GM19099 (cell line): ENCODE data around the gene DDX39B.

Experiments used
- POLR2A ChIP-seq: IDR thresholded peaks from 3 replicates; pipeline ENCODE4 v1.6.1; 2011; ENCODE audit warnings: low read depth; ENCODE audit not compliant: insufficient read length; ENCODE audit errors: extremely low read depth

The DDX39B gene

DNA sequence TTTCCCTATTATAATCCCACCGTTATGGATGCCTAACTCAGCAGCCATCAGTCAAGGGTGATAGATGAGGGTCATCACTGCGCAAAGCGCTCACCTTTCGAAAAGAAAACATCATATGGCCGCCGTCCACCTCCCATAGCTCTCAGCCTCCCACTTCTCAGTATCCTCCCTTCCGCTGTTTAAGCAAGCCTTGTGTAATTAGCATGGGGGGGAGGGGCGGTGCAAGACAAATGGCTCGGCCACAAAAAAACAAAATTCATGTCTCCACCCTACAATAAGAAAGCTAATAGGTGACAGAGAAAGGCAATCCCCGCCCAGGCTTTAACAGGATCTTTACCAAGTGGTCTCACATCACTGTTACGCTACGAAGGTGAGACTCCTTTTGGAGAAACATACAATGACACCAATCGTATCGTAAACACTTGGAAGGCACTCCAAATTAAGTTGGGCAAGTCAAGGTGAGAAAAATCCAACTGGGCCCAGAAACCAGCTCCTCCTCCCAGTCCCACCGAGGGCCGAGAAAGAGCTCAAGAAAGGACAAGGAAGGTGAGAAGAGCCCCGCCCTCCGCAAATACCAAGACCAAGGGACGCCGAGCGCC is 645 bp downstream of the DDX39B start:
- no peak for TF ChIP-seq POLR2A

DNA sequence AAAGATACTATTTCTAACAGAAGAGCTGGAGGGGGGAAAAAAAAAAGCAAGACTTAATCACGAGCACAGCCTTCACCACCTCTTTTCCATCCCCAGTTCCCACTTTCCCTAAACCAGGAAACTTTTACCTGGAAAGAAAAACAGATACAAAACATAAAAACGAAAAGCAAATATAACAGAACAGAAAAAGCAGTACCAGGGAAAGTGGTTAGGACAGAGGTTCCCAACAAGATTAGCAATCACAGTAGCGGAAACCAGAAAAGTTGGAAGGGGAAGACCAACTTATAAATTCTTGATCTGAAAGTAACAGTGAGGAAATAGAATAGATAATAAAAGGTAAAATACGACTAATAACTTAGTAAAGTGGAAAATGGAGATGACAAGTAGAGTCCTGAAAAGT is 1.2 kb downstream of the DDX39B start:
- TF ChIP-seq POLR2A = no peak

DNA sequence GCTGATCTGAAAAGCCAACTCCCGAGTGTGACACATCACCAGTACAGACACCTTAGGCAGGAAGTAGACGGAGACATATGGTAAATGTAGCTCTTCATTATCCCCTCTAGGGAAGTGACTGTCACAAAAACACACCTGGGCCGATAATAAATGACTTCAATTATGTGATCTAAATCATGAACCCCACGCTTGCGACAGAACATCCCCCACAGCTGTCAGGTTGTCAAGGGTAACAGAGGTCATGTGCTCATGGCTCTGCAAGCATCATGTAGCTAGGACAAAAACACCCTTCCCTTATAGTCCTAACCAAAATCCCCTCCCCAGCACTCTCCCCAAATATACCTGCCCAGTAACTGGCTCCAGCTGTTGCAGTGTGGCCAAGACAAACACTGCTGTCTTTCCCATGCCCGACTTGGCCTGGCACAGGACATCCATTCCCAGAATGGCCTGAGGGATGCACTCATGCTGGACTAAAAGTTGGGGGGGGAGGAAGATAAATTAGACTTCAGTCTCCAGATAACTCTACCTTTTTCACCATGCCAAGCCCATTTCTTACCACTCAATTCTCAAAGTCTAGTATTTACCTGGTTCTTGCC is 2.9 kb downstream of the DDX39B start:
- no peak for TF ChIP-seq POLR2A

DNA sequence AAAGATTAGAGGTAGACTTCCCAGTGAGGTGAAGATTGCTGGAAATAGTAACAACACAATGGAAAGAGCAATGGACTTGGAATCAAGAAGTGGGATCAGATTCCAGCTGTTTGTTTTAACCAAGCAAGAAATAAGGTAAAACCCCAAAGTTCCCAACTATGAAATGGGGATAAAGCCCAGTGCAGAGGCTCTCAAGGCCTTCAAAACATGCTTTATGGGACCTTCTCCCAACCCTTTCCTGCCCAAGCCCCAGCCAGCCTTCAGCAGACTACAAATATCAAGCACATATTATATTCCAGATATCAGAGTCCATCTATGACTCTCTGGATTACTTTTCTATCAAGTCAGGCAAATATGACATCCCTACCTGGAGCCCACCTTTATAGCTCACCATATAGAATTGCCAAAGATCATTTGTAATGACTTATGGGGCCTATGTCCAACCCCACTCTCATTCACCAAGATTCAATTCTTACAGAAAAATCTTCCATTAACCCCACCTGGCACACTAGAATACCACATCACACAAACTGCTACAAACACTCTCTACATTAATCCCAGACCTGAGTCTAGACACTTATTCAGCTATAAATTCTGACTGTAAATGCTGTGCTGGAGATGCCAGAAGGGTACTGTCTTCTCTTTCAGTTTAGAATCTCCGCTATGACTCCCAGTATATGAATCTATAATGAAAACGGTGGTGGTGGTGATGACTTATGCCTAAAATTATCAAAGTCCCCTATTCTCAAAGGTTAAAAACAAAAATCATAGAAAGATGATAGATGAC is 6.1 kb downstream of the DDX39B start:
- TF ChIP-seq POLR2A = no peak

DNA sequence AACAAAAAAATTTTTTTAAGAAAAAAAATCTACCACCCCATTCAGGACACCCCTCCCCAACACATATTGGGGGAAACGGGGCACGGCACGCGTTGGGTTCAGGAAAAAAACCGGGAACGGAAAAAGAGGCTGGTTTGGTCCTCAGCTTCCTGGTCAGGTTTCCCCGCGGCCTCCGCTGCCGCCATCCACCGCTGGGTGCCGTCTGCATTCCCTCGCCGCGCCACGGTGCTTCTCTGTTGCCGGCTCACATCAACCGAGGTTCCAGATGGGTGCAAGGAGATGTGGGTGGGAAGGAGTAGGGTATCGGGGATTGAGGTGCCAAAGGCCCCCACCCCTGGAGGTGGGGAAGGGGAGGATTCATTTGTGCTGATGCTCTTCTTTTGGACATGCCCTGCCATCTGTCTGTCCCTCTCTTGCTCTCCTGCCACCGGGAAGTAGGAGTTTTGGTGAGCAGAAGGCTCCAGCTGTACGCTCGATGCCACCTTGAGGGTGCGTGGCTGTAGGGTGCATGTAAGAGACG is 7.2 kb downstream of the DDX39B start:
- no peak for TF ChIP-seq POLR2A

DNA sequence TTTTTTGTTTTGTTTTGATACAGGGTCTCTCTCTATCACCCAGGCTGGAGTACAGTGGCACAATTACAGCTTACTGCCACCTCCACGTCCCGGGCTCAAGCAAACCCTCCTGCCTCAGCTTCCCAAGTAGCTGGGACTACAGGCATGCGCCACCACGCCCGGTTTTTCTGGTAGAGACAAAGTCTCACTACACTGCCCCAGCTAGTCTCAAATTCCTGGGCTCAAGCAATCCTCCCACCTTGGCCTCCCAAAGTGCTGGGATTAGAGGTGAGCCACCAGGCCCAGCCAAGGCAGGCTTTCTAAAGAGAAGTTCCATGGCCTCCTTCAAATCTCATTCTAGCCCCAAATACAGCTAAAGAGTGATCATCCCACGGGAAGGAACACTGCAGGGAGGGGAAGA is 7.8 kb downstream of the DDX39B start:
- TF ChIP-seq POLR2A = no peak

DNA sequence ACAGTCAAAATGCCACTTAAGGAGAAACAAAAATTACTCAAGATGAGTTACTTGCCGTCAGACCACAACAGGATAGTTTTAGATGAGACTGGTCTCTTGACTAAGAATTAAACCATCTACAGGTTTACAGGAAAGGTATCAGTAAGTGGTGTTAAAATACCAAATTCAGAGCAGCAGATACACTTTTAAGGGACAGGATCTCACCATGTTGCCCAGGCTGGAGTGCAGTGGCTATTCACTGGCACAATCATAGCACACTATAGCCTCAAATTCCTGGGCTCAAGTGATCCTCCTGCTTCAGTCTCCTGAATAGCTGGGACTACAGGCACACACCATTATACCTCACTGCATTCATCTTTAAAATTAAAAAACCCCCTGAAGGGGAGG is 8.4 kb downstream of the DDX39B start:
- TF ChIP-seq POLR2A = no peak

DNA sequence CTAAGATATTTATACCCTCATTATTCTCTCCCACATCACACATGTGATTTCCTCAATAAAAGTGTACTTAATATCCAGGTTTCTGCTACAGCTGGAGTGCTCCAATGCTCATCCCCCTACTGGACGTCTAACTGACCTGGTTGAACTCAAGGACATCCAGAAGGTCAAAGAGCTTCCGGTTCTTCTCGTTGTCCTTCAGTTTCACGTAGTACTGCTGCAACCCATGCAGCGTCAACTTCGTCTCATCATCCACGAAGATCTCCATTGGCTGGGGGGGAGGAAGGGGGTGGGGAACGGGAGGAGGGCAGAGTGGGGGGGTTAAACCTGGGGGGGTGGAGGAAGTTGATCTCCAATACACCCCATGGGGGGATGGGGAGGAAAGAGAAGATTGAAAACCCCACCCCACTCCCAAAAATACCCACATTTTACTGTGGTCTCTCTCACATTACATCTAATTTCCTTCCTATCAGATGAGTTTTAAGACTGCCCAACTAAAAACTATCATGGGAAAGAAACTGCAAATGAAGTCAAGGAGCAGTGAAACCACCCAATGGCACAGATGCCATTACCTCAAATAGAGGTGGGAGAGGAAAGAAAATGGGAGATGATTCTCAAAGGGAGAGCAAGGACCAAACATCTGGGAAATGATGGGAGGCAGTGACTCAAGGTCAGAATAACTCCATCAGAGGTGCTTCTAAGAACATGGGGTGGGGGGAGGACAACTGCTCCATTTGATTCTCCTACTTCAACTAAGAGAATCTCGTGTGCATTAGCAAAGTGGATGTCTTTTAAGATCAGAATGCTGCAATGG is 9.0 kb downstream of the DDX39B start:
- no peak for TF ChIP-seq POLR2A

DNA sequence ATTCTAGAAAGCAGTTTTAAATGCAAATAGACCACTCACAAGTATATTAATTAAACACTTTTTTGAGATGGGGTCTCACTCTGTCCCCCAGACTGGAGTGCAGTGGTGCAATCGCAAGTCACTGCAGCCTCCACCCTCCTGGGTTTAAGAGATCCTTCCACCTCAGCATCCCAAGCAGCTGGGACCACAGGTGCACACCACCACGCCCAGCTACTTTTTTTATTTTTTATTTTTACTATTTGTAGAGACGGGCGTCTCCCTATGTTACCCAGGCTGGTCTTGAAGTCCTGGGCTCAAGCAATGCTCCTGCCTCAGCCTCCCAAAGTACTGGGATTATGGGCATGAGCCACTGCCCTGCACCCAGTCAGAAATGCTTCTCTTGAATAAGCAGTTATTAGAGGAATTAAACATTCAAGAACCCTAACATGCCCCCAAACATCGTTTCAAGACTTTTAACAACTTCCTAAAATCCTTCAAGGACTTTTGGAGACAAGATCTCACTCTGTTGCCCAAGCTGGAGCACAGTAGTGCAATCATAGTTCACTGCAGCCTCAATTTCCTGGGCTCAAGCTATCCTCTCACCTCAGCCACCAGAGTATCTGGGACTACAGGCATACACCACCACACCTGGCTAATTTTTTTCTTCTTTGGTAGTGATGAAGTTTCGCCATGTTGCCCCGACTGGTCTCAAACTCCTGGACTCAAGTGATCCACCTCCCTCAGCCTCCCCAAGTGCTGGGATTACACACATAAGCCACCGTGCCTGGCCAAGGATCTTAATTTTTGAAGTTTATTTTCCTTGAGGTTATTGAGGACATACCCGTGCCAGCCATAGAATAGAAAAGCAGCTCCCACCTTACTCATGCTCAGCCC is 9.8 kb downstream of the DDX39B start:
- TF ChIP-seq POLR2A = no peak

DNA sequence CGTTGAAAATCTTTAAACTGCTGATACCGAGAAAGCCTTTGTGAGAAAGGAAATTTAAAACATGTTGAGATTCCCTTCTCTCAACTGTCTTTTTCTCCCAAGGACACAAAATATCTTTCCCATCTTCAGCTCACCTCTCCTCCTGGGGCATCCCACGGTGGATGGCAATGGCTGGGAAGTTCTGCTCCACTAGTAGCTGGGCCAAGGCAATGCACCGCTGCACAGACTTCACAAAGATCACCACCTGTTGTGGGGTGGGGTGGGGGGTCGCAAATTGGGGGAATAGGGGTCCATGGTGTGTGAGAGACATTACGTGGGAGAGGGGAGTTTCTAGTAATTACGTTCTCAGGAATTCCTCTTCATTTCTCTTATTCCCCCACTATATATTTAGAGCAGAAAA is 10.6 kb downstream of the DDX39B start:
- TF ChIP-seq POLR2A = no peak

DNA sequence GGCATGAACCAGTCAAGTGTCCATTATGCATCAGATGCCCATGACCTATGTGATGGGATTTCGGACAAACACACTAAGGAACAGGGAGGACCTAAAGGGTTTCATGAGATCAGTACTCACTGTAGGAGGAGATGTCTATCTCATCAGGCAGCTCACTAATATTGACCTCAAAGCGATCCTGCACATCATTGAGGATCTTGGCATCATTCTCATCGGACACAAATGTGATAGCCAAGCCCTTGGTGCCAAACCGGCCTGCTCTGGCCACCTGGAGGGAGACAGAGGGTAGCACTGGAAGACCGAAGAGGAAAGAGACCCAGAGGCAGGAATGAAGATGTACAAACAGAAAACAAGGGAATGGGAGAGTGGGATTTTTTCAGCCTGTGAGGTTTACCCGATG is 11.1 kb downstream of the DDX39B start:
- no peak for TF ChIP-seq POLR2A

DNA sequence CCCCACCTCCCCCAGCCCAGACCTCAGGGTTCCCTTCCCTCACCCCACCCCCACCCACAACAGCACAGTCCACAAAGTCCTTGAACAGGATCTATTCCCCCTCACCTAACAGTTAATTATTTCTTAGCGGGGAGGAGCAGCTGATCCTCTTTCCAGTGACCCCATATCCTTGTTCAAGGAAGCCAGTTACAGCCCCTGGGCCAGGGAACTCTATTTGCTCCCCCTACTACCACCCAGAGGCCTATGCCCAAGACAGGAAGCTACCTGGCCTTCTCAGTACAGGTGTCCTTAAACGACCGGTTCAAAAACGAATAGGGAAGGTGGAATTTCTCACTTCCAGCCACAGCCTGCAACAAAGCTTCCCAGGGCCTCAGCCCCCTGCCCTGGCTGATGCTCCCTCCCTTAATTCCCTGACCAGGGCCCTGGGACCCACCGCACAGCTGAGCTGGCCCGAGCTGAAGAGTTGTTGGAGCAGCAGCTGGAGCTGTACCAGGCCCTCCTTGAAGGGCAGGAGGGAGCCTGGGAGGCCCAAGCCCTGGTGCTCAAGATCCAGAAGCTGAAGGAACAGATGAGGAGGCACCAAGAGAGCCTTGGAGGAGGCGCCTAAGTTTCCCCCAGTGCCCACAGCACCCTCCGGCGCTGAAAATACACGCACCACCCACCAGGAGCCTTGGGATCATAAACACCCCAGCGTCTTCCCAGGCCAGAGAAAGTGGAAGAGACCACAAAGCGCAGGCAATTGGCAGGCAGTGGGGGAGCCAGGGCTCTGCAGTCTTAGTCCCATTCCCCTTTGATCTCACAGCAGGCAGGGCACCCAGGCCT is 12.3 kb downstream of the DDX39B start:
- TF ChIP-seq POLR2A = no peak

DNA sequence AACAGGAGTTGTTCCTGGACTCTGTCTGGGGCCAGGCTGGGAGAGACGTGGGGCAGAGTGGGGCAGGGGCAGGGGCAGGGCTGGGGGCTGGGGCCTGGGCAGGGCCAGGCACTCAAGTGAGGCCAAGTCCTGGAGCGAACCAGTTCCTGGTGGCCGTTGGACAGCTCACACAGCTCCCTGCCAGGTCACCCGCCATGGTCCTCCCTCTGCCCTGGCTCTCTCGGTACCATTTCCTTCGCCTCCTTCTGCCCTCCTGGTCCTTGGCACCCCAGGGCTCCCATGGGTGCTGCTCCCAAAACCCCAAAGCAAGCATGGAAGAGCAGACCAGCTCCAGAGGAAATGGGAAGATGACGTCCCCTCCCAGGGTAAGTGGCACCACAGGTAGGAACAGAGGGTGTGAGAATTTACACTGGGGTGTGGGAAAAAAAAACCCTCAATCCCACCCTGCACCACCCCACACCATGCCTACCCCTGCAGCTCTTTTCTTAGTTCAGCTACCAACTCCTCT is 12.9 kb downstream of the DDX39B start, which contains the start of gene MCCD1:
TSS of gene MCCD1 (plus strand) at position 142 of the 508 bp plus-strand sequence. CDS start at position 195, 53 bp downstream.
- peak; percentile 18 for TF ChIP-seq POLR2A
